ENCODE measurements around the gene TTC23L. TPM values are rescaled to one million over a fixed set of nuclear protein-coding genes. Genes with fewer than 3 reads are reported as not detected.
A peak's percentile ranks its signal among the peaks of the same experiment; 100 is the strongest.
"Not testable (repeated sequence)": the region's sequence is repeated elsewhere in the genome, so short reads cannot be mapped to it uniquely, and the experiment has no call there.

The TTC23L gene
- total RNA-seq, 1 donor from 2014 or later = not detected

DNA sequence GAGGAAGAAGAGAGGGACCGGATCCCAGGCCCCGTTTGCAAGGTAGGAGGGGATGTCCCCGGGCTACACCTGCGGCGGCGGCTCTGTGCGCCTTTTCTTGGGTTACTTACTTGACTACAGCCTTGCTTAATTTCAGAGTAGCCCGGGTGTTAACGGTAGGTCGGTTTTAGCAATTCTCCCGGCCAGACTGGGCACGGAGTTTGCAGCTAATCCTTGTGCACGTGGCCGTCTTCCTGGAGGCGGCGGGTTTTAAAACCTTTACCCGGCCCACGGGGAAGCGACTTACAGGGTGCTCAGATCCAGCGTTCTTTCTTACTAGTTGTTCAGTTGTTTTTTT, 76.9 kb downstream of the TTC23L start:
- no peak for DNase-seq (ENCODE audit: low read depth)
- TF ChIP-seq, protein P1, sequence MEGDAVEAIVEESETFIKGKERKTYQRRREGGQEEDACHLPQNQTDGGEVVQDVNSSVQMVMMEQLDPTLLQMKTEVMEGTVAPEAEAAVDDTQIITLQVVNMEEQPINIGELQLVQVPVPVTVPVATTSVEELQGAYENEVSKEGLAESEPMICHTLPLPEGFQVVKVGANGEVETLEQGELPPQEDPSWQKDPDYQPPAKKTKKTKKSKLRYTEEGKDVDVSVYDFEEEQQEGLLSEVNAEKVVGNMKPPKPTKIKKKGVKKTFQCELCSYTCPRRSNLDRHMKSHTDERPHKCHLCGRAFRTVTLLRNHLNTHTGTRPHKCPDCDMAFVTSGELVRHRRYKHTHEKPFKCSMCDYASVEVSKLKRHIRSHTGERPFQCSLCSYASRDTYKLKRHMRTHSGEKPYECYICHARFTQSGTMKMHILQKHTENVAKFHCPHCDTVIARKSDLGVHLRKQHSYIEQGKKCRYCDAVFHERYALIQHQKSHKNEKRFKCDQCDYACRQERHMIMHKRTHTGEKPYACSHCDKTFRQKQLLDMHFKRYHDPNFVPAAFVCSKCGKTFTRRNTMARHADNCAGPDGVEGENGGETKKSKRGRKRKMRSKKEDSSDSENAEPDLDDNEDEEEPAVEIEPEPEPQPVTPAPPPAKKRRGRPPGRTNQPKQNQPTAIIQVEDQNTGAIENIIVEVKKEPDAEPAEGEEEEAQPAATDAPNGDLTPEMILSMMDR (conservative IDR thresholded peaks at IDR 0.05; ENCODE audit: low read depth, low read length) = no peak
- peak overlapping the region; percentile 99 for H3K4me3 ChIP-seq (ENCODE audit: low read depth, low read length)

DNA sequence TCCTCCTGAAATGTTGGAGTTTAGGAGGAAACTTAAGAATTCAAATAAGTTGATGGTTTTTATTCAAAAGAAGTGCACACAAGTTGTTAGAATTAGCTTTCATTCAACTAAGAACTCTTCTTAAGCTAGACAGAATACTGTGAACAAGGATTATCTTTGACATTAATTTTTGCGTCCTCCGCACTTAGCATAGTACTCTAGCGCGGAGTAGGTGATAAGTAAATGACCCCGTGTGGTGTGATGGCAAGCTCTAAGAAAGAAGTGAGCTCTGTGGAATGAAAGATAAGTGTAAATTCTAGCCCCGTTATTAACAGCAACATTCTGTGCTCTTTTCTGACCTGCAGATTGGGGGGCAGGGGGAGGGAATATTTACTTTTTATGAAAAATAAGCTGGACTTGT, 77.6 kb downstream of the TTC23L start:
- no peak for DNase-seq (ENCODE audit: low read depth)
- TF ChIP-seq, protein P1 (conservative IDR thresholded peaks at IDR 0.05; ENCODE audit: low read depth, low read length) = no peak

DNA sequence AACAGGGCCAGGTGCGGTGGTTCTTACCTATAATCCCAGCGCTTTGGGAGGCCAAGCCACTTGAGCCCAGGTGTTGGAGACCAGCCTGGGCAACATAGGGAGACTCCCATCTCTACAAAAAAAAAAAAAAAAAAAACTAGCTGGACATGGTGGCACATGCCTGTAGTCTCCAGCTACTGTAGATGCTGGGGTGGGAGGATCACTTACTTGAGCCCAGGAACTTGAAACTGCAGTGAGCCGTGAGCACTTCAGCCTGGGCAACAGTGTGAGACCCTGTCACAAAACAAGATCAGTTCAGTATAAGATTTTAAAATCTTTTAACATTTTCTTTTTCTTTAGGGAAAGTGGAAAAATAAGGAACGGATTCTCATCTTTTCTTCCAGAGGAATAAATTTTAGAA, 79.1 kb downstream of the TTC23L start:
- DNase-seq (ENCODE audit: low read depth) = no peak
- no peak overlapping the region for H3K4me3 ChIP-seq (ENCODE audit: low read depth, low read length)
- TF ChIP-seq, protein P1 (conservative IDR thresholded peaks at IDR 0.05; ENCODE audit: low read depth, low read length) = no peak

More for the DNA sequence above, 77.6 kb downstream of the TTC23L start:
- peak overlapping the region; percentile 99 for H3K4me3 ChIP-seq (ENCODE audit: low read depth, low read length)

DNA sequence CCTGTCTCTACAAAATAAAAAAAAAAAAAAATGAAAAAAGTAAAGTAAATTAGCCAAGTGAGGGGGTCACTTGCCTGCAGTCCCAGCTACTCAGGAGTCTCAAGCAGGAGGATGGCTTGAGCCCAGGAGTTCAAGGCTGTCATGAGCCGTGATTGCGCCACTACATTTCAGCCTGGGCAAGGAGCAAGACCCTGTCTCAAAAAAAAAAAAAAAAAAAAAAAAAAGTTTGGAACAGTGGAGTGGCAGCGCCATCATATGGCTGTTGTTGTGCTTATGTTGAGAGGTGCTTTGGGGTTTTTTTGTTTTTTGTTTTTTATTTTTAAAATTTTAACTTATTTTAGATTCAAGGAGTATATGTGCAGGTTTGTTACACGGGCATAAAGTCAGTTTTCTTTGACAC, 80.1 kb downstream of the TTC23L start:
- DNase-seq (ENCODE audit: low read depth) = no peak
- TF ChIP-seq, protein P1 (conservative IDR thresholded peaks at IDR 0.05; ENCODE audit: low read depth, low read length) = peak; percentile 20
- H3K4me3 ChIP-seq (ENCODE audit: low read depth, low read length) = no peak overlapping the region

DNA sequence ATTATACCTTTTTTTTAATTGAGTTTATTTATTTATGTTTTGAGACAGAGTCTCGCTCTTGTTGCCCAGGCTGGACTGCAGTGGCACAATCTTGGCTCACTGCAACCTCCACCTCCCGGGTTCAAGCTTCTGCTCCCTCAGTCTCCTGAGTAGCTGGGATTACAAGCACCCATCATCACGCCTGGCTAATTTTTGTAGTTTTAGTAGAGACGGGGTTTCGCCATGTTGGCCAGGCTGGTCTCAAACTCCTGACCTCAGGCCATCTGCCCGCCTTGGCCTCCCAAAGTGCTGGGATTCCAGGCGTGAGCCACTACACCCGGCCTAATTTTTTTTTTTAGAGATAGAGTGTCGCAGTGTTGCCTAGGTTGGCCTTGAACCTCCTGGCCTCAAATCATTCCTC, 84.3 kb downstream of the TTC23L start:
- not testable (repeated sequence) for H3K4me3 ChIP-seq (ENCODE audit: low read depth, low read length); DNase-seq (ENCODE audit: low read depth)

DNA sequence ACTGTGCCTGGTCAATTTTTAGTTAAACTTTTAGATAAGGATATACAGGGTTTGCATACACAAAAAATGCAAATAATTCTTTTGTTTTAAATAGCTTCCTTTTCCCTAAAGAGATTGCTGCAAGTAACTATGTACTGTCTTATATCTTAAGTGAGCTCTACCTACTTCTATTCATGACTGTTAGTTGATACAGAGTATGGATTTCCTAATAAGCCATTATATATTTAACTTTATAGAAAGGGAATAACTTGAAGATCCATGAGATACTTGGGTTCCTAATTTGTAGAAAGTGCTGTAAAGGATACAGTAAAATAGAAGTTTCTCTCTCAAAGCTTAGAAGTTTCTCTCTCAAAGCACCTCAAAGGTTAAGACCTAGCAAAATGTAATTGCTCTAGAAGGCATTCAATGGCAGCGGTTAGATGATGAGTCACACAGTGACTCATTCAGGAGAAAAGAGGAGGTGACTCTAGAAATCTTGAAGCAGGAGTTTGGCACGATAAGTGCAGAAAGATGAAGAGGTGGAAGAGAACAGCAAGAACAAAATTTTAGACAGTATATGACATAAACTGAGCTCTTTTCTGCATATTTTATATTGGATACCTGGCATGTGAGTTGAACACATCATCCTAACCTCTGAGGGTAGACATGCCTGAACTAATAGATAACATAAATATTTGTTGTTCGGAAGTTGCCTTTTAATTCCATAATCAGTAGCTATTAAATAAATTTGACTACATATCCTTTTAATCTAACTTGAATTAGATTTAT, 84.9 kb downstream of the TTC23L start:
- TF ChIP-seq, protein P1 (conservative IDR thresholded peaks at IDR 0.05; ENCODE audit: low read depth, low read length) = no peak
- H3K4me3 ChIP-seq (ENCODE audit: low read depth, low read length) = no peak overlapping the region
- DNase-seq (ENCODE audit: low read depth) = peak; percentile 56

DNA sequence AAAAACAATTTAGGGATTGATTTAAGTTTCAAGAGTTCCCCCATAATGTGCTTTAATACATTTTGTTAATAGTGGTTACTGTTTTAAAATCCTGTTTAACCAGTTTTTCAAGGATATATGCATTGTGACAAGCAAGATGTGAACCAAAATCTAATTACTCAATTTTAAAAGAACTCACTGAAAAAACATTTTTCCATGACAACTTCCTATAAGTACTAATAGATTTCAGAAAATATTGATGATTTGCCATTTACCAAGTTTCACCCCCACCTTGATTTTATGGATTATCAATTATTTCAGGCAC, 85.5 kb downstream of the TTC23L start:
- TF ChIP-seq, protein P1 (conservative IDR thresholded peaks at IDR 0.05; ENCODE audit: low read depth, low read length) = no peak
- H3K4me3 ChIP-seq (ENCODE audit: low read depth, low read length) = no peak overlapping the region
- no peak for DNase-seq (ENCODE audit: low read depth)
